A375 (cell line): ENCODE results near the gene JUP. TPM values are rescaled to one million over a fixed set of nuclear protein-coding genes. Genes with fewer than 3 reads are reported as not detected.

ENCODE experiments used
- small RNA-seq: library from RNA; depleted of rRNA; stranded (forward); fragments of <200 nt; gene quantifications from one replicate; pipeline ENCODE3, GENCODE V24; 2014
- total RNA-seq: library from RNA; depleted of rRNA; stranded (reverse); fragments of >200 nt; shearing (Covaris generic); gene quantifications from 2 replicates; pipeline ENCODE4 v1.2.3, GENCODE V29; 2014; rRNA removed

The JUP gene
- 5.9 and 6.1 TPM in 2 replicates for total RNA-seq

DNA sequence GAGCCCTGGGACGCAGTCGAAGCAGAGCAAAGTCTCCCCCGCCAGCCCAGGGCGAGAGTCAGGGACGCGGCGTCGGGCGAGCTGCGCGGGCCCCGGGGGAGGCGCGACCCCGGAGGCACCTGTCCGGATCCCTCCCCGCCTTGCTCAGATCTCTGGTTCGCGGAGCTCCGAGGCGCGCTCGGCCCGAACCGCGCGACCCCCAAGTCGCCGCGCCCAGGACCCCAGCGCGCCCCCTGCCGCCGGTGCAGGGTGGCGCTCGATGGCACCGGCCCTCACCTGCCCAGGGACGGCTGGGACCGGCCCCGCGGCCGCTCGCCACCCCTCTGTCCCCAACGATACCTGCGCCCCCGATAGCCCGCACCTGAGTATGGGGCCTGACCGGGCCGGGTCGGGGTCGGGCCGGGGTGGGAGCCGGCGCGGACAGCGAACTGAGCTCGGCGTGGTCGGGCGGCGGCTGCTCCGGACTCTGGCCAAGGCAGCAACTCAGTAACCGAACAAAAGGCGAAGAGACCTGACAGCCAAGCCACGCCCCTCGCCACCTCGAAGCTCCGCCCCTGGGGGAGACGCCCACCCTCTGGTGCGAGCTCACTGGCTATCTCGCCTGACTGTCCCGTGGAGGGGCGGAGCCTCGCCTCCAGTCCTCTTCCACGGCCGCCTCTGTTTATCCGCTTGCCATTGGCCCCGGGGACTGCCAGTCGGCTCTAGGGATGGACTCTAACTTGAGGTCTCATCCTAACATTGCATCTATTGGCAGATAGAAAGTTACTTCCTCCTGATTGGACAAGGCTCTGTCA is at the start of gene JUP:
TSS of gene JUP (minus strand) at position 485 of the 794 bp plus-strand sequence. CDS start 14,857 bp downstream, outside the sequence.

DNA sequence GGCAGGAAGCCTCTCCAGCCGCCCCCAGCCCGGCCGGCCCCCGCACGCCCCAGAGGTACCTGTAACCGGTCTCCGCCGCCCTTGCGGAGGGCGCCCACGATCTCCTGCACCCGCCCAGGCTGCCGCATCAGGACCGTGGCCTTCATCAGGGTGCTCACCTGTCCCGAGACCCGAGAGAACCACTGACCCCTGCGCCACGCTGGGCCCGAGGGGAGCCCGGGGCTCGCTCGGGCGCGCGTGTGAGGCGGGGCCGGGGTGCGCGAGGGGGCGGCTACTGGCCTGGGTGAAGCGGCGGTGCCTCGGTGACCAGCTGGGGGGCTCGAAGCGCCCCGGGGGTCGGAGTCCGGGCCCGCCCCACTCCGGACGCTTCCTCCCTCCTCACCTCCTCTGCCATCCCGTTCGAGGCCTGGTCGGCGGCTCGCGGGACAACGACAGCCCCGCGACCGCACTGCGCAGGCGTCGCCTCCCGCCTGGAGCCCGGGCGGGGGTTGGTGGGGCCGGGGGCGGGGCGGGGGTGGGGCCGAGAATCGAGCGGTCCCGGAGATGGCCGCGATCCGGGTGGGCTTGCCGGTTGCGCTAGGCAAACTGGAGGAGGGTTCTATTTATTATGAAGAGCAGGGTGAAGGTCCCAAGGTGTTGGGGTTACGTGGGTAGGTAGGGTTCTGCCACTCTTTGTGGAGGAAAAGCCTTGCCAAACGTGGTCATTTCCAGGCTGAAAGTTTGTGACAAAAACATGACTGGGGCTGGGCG is 49.5 kb upstream of the JUP start, which contains the start of gene NT5C3B:
TSS of gene NT5C3B (minus strand) at position 433 of the 750 bp plus-strand sequence. CDS start at position 394, 39 bp downstream.

DNA sequence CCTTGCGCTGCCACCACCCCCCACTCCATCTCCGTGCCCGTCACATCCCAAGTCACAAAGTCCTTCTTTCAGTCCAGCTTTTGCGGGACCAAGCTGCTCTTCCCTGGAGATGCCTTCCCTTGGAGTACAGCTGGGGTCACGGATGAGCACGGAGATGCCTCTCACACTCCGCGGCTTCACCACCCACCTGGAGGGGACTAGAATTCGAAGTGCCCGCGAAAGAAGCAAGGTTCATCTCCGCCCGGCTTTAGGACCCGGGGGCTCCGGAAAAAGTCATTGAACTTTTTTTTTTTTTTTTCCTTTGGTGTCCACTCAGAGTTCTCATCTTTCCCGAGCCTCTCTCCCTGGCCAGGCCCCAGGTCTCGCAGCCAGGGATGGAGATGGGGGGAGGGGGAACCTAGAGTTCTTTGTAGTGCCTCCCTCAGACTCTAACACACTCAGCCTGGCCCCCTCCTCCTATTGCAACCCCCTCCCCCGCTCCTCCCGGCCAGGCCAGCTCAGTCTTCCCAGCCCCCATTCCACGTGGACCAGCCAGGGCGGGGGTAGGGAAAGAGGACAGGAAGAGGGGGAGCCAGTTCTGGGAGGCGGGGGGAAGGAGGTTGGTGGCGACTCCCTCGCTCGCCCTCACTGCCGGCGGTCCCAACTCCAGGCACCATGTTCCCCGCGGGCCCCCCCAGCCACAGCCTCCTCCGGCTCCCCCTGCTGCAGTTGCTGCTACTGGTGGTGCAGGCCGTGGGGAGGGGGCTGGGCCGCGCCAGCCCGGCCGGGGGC is 26.1 kb upstream of the JUP start, which contains the start of gene FKBP10:
TSS of gene FKBP10 (plus strand) at position 624 of the 771 bp plus-strand sequence. CDS start at position 655, 31 bp downstream.

DNA sequence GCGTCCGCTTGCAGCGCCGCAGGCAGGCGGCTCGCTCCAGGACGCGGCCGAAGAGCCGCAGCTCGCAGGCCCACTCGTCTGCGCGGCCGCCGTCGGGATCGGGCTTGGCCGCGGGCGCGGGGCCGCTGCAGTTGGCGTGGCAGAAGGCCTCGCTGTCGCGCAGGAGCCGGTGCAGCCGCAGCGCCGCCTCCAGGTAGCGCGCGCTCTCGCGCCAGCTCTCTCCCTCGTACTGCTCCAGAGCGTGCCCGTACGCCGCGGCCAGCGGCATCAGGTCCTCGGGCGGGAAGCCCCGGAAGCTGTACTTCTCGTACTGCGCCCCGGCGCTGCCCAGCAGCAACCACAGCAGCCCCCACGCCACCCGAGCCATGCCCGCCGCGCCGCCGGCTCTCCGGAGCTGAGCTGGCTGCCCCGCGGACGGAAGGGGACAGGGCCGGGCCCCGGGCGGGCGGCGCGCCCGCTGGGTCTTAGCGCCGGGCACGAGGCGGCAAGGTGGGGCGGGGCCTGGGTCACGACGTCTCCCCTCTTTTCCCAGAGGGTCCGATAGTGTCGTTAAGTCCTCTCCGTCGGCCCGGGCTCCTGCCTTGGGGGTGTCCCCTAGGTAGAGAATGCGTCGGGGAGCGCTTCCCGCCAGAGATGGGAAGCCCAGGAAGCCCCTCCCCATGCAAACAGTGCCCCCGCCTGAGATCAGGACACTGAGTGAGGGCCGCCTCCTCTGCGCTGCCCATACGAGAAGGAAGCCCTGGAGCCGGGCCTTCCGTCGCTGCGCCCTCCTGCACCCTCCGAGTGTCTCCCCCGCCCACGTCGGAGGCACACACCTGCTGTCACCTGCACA is 25.3 kb upstream of the JUP start, which contains the start of gene P3H4:
TSS of gene P3H4 (minus strand) at position 401 of the 832 bp plus-strand sequence. CDS start at position 367, 34 bp downstream.

DNA sequence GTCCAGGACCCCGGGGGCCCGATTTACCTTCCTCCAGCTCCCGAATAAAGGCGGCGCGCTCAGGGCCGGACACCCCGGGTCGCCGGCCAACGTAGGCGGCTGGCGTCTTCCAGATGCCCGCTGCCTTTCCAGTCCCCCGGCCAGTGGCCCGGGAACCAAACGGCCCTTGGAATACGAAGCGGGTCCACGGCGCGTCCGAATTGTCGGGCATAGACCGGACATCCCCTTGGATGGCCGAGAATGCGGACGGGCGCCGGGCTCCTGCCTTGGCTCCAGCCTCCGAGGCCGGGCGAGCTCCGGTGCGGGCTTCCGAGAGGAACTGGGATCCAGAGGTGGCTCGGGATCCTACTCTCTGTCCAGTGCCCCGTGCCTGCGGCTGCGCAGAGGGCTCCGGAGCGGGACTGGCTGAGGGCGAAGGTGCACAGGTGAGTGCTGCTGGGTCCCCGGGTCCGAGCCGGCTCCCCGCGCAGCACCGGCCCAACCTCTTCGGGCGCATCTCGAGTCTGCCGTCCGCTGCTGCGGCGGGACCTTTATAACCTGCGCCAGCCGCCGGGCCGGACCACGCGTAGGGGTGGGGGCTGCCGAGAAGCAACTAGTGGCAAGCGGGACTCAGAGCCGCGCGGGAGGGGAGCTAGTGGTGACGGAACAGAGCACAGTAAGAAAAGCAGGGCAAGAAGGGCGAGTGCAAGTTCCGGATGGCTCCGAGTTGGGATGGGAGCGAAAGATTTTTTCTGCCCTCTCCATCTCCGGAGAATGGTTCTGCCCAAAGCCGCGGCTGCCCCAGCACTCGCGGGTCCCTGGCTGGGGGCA is 52.2 kb downstream of the JUP start, which contains the start of gene HAP1:
TSS of gene HAP1 (minus strand) at position 505 of the 810 bp plus-strand sequence. CDS start at position 496, 9 bp downstream.

DNA sequence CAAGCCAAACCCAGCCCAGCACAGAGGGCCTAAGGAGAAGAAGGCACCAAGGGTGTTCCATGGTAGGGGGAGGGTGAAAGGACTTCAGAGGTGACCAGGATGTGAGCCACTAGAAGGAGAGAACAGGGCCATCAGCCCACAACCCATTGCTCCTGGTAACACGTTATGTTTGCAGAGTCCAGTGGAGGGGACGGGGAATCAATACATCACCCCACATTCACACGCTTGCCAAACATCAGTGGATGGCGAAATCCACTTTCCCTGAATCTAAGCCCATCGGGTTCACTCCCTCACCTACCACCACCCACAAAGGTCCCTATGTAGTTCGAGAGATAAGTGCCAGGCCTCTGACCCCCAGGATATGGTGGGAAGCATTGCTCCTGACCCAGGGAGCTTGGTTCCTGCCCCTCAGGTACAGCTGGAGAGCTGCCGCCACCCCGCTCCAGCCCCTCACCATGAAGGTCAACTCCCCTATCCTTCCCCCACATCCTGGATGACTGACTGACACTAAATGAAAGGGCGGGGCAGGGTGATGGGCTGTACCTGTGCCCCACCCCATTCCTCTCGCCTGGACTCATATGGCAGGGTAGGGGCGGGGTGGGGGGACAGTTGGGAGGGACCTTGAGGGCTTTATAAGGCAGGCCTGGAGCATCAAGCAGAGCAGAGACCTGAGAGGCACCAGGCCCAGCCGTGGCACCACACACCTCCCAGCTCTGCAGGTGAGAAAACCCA is 74.7 kb downstream of the JUP start, which contains the start of gene GAST:
TSS of gene GAST (plus strand) at position 663 of the 732 bp plus-strand sequence. CDS start 3,106 bp downstream, outside the sequence.

Small RNA genes within 50 kb of the gene (small RNA-seq; reads per million reads assigned to genes)
- gene RN7SL399P: not detected
- gene RNA5SP442: 3.4 reads per million, percentile 81 among the genes with 10 or more reads in this experiment

Other genes starting within 250 kb of the JUP start
- gene KRT9, start 214.7 kb downstream of the JUP start, total RNA-seq: 2.2 and 2.6 TPM in 2 replicates
- gene KRT14, start 199.8 kb downstream of the JUP start, total RNA-seq: 56.1 and 63.7 TPM in 2 replicates
- gene KRT16, start 173.9 kb downstream of the JUP start, total RNA-seq: 1.4 and 1.6 TPM in 2 replicates
- 0.45 TPM in 2 replicates for gene KRT17, start 162.1 kb downstream of the JUP start, total RNA-seq
- 130 and 141 TPM in 2 replicates for gene EIF1, start 97.8 kb downstream of the JUP start, total RNA-seq
- not detected in 2 replicates for gene GAST, start 74.4 kb downstream of the JUP start, total RNA-seq
- gene HAP1, start 52.1 kb downstream of the JUP start, total RNA-seq: 0.15 TPM in 1 of 2 replicates, not detected in the other
- gene P3H4, start 25.2 kb upstream of the JUP start, total RNA-seq: 53.4 and 66.4 TPM in 2 replicates
- 259 and 283 TPM in 2 replicates for gene FKBP10, start 26.3 kb upstream of the JUP start, total RNA-seq
- 85.6 and 94.7 TPM in 2 replicates for gene NT5C3B, start 49.5 kb upstream of the JUP start, total RNA-seq
- gene KLHL10, start 51.1 kb upstream of the JUP start, total RNA-seq: not detected in 2 replicates
- 25.5 and 26.7 TPM in 2 replicates for gene KLHL11, start 78.7 kb upstream of the JUP start, total RNA-seq
- 124 and 136 TPM in 2 replicates for gene ACLY, start 132.2 kb upstream of the JUP start, total RNA-seq
- 7.9 and 9.4 TPM in 2 replicates for gene ODAD4, start 143.9 kb upstream of the JUP start, total RNA-seq
- 162 and 173 TPM in 2 replicates for gene CNP, start 180.1 kb upstream of the JUP start, total RNA-seq
- 129 and 133 TPM in 2 replicates for gene DNAJC7, start 230.7 kb upstream of the JUP start, total RNA-seq
- gene NKIRAS2, start 233.4 kb upstream of the JUP start, total RNA-seq: 81.9 and 82.1 TPM in 2 replicates